HuH-7.5 (cell line): ENCODE results near the gene SNAI3.

ENCODE experiments used
- DNase-seq: peaks from one replicate; pipeline ENCODE4 v3.0.0; 2011; ENCODE audit warnings: low spot score

The SNAI3 gene

GRCh38 chr16:88705801-88706228 lies 19.5 kb upstream of the SNAI3 start:
- peak; percentile 86 for DNase-seq

- peak; percentile 74 for DNase-seq
Measured at GRCh38 chr16:88705076-88705684, 18.9 kb upstream of the SNAI3 start.

- DNase-seq = no peak
Measured at GRCh38 chr16:88703486-88704309, 17.4 kb upstream of the SNAI3 start.

GRCh38 chr16:88702371-88703210 lies 16.3 kb upstream of the SNAI3 start:
- DNase-seq = no peak

- DNase-seq = no peak
Measured at GRCh38 chr16:88701581-88702370, 15.5 kb upstream of the SNAI3 start.

GRCh38 chr16:88700636-88701482 lies 14.6 kb upstream of the SNAI3 start:
- DNase-seq = no peak

- no peak for DNase-seq
Measured at GRCh38 chr16:88700322-88700635, 14.0 kb upstream of the SNAI3 start.

GRCh38 chr16:88699180-88699579 lies 12.9 kb upstream of the SNAI3 start:
- DNase-seq = no peak

- no peak for DNase-seq
Measured at GRCh38 chr16:88698646-88699045, 12.3 kb upstream of the SNAI3 start.

GRCh38 chr16:88697831-88698615 lies 11.7 kb upstream of the SNAI3 start:
- DNase-seq = peak; percentile 75

- no peak for DNase-seq
Measured at GRCh38 chr16:88697116-88697830, 11.0 kb upstream of the SNAI3 start.

GRCh38 chr16:88696441-88696840 lies 10.1 kb upstream of the SNAI3 start:
- DNase-seq = no peak

- DNase-seq = no peak
Measured at GRCh38 chr16:88695753-88696152, 9.4 kb upstream of the SNAI3 start.

GRCh38 chr16:88695218-88695617 lies 8.9 kb upstream of the SNAI3 start:
- DNase-seq = no peak

- no peak for DNase-seq
Measured at GRCh38 chr16:88694221-88695087, 8.1 kb upstream of the SNAI3 start.

GRCh38 chr16:88693420-88694177 lies 7.3 kb upstream of the SNAI3 start:
- DNase-seq = no peak

GRCh38 chr16:88692861-88693260 lies 6.6 kb upstream of the SNAI3 start:
- DNase-seq = no peak
